OCI-LY1 (cell line): ENCODE measurements around the gene APOA4.

Source experiments
- H2AFZ ChIP-seq: fragments of 200-600 bp; sonication (generic), shearing (Covaris generic); 2 replicates; pipeline ENCODE4 v1.6.0; 2014; ENCODE audit warnings: antibody characterized with exemption, mild to moderate bottlenecking, low read length
- H3F3A ChIP-seq: fragments of 200-600 bp; sonication (generic), shearing (Covaris generic); 2 replicates; pipeline ENCODE4 v1.6.0; 2014; ENCODE audit warnings: mild to moderate bottlenecking, antibody characterized with exemption, low read length, moderate library complexity; ENCODE audit not compliant: insufficient read depth
- H3K27ac ChIP-seq: fragments of 200-600 bp; sonication (generic); 2 replicates; pipeline ENCODE4 v1.5.1; 2014; ENCODE audit warnings: low read length, mixed run types, mild to moderate bottlenecking, low read depth; ENCODE audit not compliant: poor library complexity, severe bottlenecking
- H3K27me3 ChIP-seq: fragments of 200-600 bp; sonication (generic); 2 replicates; pipeline ENCODE4 v1.6.0; 2014; ENCODE audit warnings: antibody characterized with exemption, mild to moderate bottlenecking, low read length, moderate library complexity; ENCODE audit not compliant: insufficient read depth
- H3K36me3 ChIP-seq: fragments of 200-600 bp; sonication (generic); 2 replicates; pipeline ENCODE4 v1.6.1; 2014; ENCODE audit warnings: mild to moderate bottlenecking, antibody characterized with exemption, low read length, moderate library complexity, mixed read lengths; ENCODE audit not compliant: insufficient read depth
- H3K4me1 ChIP-seq: fragments of 200-600 bp; sonication (generic); 2 replicates; pipeline ENCODE4 v1.5.1; 2014; ENCODE audit warnings: mild to moderate bottlenecking, low read length, moderate library complexity; ENCODE audit not compliant: insufficient read depth, severe bottlenecking
- H3K4me2 ChIP-seq: fragments of 200-600 bp; sonication (generic), shearing (Covaris generic); 2 replicates; pipeline ENCODE4 v1.6.1; 2014; ENCODE audit warnings: low read length
- H3K4me3 ChIP-seq: fragments of 200-600 bp; sonication (generic); 2 replicates; pipeline ENCODE4 v1.5.1; 2014; ENCODE audit warnings: low read length, low read depth, mild to moderate bottlenecking, mixed read lengths; ENCODE audit not compliant: poor library complexity, severe bottlenecking
- H3K79me2 ChIP-seq: fragments of 200-600 bp; shearing (Covaris generic); 2 replicates; pipeline ENCODE4 v1.6.1; 2016; ENCODE audit warnings: mixed run types, low read length, mixed read lengths; ENCODE audit not compliant: insufficient read depth
- H3K9ac ChIP-seq: fragments of 200-600 bp; sonication (generic), shearing (Covaris generic); 2 replicates; pipeline ENCODE4 v1.6.1; 2014; ENCODE audit warnings: mild to moderate bottlenecking, low read length, mixed read lengths
- H3K9me2 ChIP-seq: fragments of 200-600 bp; sonication (generic), shearing (Covaris generic); 2 replicates; pipeline ENCODE4 v1.6.1; 2014; ENCODE audit warnings: low read depth, mild to moderate bottlenecking, low read length, mixed read lengths
- H3K9me3 ChIP-seq: fragments of 200-600 bp; shearing (Covaris generic); 2 replicates; pipeline ENCODE4 v1.6.1; 2014; ENCODE audit warnings: low read length, mixed read lengths
- H4K20me1 ChIP-seq: fragments of 200-600 bp; sonication (generic), shearing (Covaris generic); 2 replicates; pipeline ENCODE4 v1.6.0; 2016; ENCODE audit warnings: mild to moderate bottlenecking, low read length; ENCODE audit not compliant: insufficient read depth
- EZH2 ChIP-seq: fragments of 200-600 bp; sonication (generic), shearing (Covaris generic); IDR thresholded peaks from 2 replicates; pipeline ENCODE4 v1.8.0; 2017; ENCODE audit warnings: borderline replicate concordance, mixed run types, mild to moderate bottlenecking, antibody characterized with exemption, low read length, moderate library complexity, mixed read lengths
- TF ChIP-seq, protein P1 (sequence below): fragments of 200-600 bp; sonication (generic), shearing (Covaris generic); IDR thresholded peaks from 2 replicates; pipeline ENCODE4 v1.5.1; 2017; ENCODE audit warnings: mild to moderate bottlenecking, antibody characterized with exemption, low read length, moderate library complexity, mixed read lengths

APOA4 gene

DNA sequence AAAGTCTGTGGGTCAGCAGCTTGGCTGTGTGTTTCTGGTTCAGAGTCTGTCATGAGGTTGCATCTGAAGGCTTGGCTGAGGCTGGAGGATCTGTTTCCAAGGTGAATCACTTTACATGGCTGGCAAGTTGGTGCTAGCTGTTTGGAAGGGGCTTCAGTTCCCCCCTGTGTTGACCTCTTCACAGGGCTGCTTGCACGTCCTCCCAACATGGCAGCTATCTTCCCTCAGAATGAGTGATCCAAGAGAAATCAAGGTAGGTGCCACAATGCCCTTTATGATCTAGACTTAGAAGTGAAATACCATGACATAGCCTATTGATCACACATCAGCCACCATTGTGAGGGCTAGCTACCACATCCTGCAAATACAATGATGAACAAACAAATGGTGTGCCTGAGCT is 9.9 kb downstream of the APOA4 start:
- Histone ChIP-seq H3K9me2 (no peaks in the 10 kb centered on the region), H3K4me2 (no peak overlapping the region)

DNA sequence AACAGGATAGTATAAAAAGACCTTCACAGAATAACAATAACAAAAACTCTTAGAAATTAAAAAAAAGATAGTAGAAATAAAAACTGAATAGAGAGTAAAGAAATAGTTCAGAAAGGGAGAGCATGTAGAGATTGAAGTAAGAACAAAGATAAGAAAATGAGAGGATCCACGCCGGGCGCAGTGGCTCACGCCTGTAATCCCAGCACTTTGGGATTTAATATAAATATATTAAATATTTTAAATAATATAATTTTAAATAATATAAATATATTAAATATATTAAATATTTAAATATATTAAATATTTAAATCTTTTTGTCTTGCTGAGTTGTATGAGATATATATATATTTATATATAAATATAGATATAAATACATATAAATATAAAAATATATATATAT is 11.0 kb downstream of the APOA4 start:
- Histone ChIP-seq H3K4me3 (no peak overlapping the region), H3K9me2 (no peaks in the 10 kb centered on the region), H3K9ac (no peak overlapping the region), H2AFZ (no peak overlapping the region), H3K4me2 (no peak overlapping the region), H3K4me1 (peaks cover 15% of the 10 kb centered on the region), H3K27me3 (no peaks in the 10 kb centered on the region), H3K36me3 (no peaks in the 10 kb centered on the region), H3F3A (no peaks in the 10 kb centered on the region), H3K79me2 (no peaks in the 10 kb centered on the region), H3K27ac (no peak overlapping the region), H3K9me3 (no peaks in the 10 kb centered on the region), H4K20me1 (no peaks in the 10 kb centered on the region)
- TF ChIP-seq EZH2, result no peak
- TF ChIP-seq, protein P1, sequence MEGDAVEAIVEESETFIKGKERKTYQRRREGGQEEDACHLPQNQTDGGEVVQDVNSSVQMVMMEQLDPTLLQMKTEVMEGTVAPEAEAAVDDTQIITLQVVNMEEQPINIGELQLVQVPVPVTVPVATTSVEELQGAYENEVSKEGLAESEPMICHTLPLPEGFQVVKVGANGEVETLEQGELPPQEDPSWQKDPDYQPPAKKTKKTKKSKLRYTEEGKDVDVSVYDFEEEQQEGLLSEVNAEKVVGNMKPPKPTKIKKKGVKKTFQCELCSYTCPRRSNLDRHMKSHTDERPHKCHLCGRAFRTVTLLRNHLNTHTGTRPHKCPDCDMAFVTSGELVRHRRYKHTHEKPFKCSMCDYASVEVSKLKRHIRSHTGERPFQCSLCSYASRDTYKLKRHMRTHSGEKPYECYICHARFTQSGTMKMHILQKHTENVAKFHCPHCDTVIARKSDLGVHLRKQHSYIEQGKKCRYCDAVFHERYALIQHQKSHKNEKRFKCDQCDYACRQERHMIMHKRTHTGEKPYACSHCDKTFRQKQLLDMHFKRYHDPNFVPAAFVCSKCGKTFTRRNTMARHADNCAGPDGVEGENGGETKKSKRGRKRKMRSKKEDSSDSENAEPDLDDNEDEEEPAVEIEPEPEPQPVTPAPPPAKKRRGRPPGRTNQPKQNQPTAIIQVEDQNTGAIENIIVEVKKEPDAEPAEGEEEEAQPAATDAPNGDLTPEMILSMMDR, result no peak

More for the DNA sequence above, 9.9 kb downstream of the APOA4 start:
- H3K36me3 ChIP-seq, result no peaks in the 10 kb centered on the region
- no peak overlapping the region for H3K4me3 ChIP-seq
- no peak overlapping the region for H2AFZ ChIP-seq
- no peak for TF ChIP-seq EZH2
- TF ChIP-seq, protein P1, result no peak
- H3K4me1 ChIP-seq, result peaks cover 15% of the 10 kb centered on the region
- no peaks in the 10 kb centered on the region for H3K9me3 ChIP-seq
- H3F3A ChIP-seq, result no peaks in the 10 kb centered on the region
- H3K27me3 ChIP-seq, result no peaks in the 10 kb centered on the region
- H3K79me2 ChIP-seq, result no peaks in the 10 kb centered on the region
- H3K9ac ChIP-seq, result no peak overlapping the region
- no peaks in the 10 kb centered on the region for H4K20me1 ChIP-seq
- no peak overlapping the region for H3K27ac ChIP-seq

DNA sequence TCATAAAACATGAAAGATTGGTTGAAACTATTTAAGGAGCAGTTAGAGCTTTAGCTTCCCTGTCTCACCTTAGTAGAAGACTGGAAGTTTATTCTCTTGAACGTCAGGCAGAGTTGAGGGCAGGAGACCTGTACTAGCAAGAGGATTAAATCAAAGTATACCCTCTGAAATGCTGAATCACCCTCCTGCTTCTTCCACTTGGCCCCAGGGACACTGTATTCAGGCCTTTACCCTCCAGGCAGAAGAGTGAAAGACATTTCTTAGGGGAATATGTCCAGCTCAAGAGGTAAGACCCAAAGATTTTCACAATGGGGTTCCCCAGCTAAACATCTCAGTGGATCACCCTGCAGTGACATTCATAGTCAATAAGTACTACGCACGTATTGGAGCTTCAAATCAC is 11.9 kb downstream of the APOA4 start:
- Histone ChIP-seq H3K4me3 (no peak overlapping the region), H3K27ac (no peak overlapping the region), H3K9ac (no peak overlapping the region), H3K4me2 (peak overlapping the region; percentile 8; the same call in 1 of the 2 replicates), H3F3A (no peaks in the 10 kb centered on the region), H3K36me3 (no peaks in the 10 kb centered on the region), H3K9me3 (no peaks in the 10 kb centered on the region), H2AFZ (no peak overlapping the region), H3K4me1 (peaks cover 15% of the 10 kb centered on the region), H3K79me2 (no peaks in the 10 kb centered on the region), H3K9me2 (no peaks in the 10 kb centered on the region), H4K20me1 (no peaks in the 10 kb centered on the region), H3K27me3 (no peaks in the 10 kb centered on the region)
- no peak for TF ChIP-seq EZH2
- TF ChIP-seq, protein P1, result no peak
